Panc1 (cell line): ENCODE results near the gene SCGB1A1. TPM values are rescaled to one million over a fixed set of nuclear protein-coding genes. Genes with fewer than 3 reads are reported as not detected.

Experiments
- ATAC-seq: fragments of 200-7000 bp; cut with Tn5 transposase; 2 replicates; pipeline ENCODE4 v1.9.1; 2020; ENCODE audit warnings: mild to moderate bottlenecking, moderate library complexity
- BruUV-seq: library from RNA; stranded (reverse); fragments of 400-500 nt; replicated peaks from 2 replicates; lab custom pipeline; 2021; lab: Mats Ljungman, UMichigan
- CTCF ChIA-PET: fragments of 300-600 bp; sonication (Branson Sonifier 250); formaldehyde crosslinking; loops from one replicate; lab custom pipeline; 2022; ENCODE audit warnings: antibody characterized with exemption; lab: Charles Lee
- POLR2A ChIA-PET: fragments of 300-600 bp; sonication (Branson Sonifier 250); formaldehyde crosslinking; loops from one replicate; lab custom pipeline; 2022; ENCODE audit warnings: antibody characterized with exemption; lab: Charles Lee
- DNase-seq: peaks from one replicate; pipeline ENCODE4 v3.0.0-alpha.2; 2010; ENCODE audit warnings: low read depth, low spot score
- H3K27ac ChIP-seq: 2 replicates; pipeline ENCODE4 v1.5.1; 2011; ENCODE audit warnings: mild to moderate bottlenecking, low read length, inconsistent platforms
- H3K27me3 ChIP-seq: fragments of 200-500 bp; sonication (Bioruptor generic); 2 replicates; pipeline ENCODE4 v1.6.0; 2014; ENCODE audit warnings: low read length, inconsistent platforms; ENCODE audit not compliant: control insufficient read depth, insufficient read depth
- H3K36me3 ChIP-seq: fragments of 200-500 bp; sonication (Bioruptor generic); 2 replicates; pipeline ENCODE4 v1.5.1; 2014; ENCODE audit warnings: inconsistent platforms, mild to moderate bottlenecking, low read length, moderate library complexity; ENCODE audit not compliant: control insufficient read depth, insufficient read depth
- H3K4me1 ChIP-seq: 2 replicates; pipeline ENCODE4 v1.5.1; 2011; ENCODE audit warnings: inconsistent platforms, mild to moderate bottlenecking, low read length, moderate library complexity; ENCODE audit not compliant: control insufficient read depth, insufficient read depth
- H3K4me3 ChIP-seq, 2 experiments: 2 replicates each; pipeline ENCODE4 v1.5.1; 2011 to 2012; ENCODE audit warnings: low read depth in 2 of 2, low read length in 2 of 2, mild to moderate bottlenecking in 2 of 2, inconsistent platforms in 1 of 2, moderate library complexity in 1 of 2
- H3K9me3 ChIP-seq: fragments of 200-500 bp; sonication (Bioruptor generic); 2 replicates; pipeline ENCODE4 v1.5.1; 2014; ENCODE audit warnings: low read depth, mild to moderate bottlenecking, inconsistent platforms, low read length, moderate library complexity; ENCODE audit not compliant: control insufficient read depth, insufficient read depth
- CTCF ChIP-seq: fragments of 450-650 bp; IDR thresholded peaks from 2 replicates; pipeline ENCODE4 v1.5.1; 2017; ENCODE audit warnings: mild to moderate bottlenecking
- POLR2AphosphoS5 ChIP-seq: IDR thresholded peaks from 2 replicates; pipeline ENCODE4 v1.6.1; 2012; ENCODE audit warnings: mild to moderate bottlenecking, low read depth, low read length, moderate library complexity
- REST ChIP-seq, 2 experiments: IDR thresholded peaks; 2 replicates each; pipeline ENCODE4 v1.6.1; 2011 to 2012; ENCODE audit warnings: low read depth in 2 of 2, control low read depth in 1 of 2, low read length in 1 of 2, mild to moderate bottlenecking in 1 of 2, moderate library complexity in 1 of 2; ENCODE audit not compliant: insufficient read depth in 1 of 2
- SIN3A ChIP-seq: IDR thresholded peaks from 2 replicates; pipeline ENCODE4 v1.6.1; 2012; ENCODE audit warnings: low read depth, mild to moderate bottlenecking, low read length, moderate library complexity, borderline replicate concordance; ENCODE audit not compliant: insufficient read depth
- TCF7L2 ChIP-seq: IDR thresholded peaks from 2 replicates; pipeline ENCODE4 v1.6.1; 2011; ENCODE audit warnings: mild to moderate bottlenecking, low read depth, low read length, inconsistent platforms
- in situ Hi-C: cut with HindIII; loops from 2 replicates; pipeline ENCODE4 v1.10.0; 2016; ENCODE audit warnings: low sequenced_read_pairs, low pct_unique_long_range_greater_than_20kb
- intact Hi-C: fragments of 100-400 bp; cut with micrococcal nuclease; formaldehyde crosslinking; loops from one replicate; pipeline ENCODE4 v1.10.0; 2022; ENCODE audit not compliant: unreplicated experiment
- total RNA-seq: library from RNA; stranded (reverse); gene quantifications from one replicate; pipeline ENCODE4 v1.2.1, GENCODE V29; 2021; ENCODE audit not compliant: unreplicated experiment

Gene SCGB1A1
- total RNA-seq, 1 experiment from 2014 or later, result 1.1 TPM

DNA sequence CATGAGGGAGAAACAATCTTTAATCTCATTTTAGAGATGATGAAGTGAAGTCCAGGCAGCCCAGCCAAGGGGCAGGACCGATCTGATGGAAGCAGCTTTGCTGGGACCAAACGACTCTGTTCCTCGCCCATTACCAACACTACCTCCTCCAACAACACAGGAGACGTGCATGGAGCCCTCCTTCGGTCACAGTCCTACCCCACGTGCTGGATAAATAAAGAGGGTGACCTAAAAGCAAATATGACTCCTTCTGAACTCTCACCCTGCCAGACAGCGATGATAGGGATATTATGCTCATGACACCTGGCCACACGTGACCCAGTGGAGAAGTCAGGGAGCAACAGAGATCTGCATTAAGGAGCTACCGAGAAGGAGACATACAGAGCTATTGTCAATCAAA lies 26.0 kb downstream of the SCGB1A1 start:
- H3K4me1 ChIP-seq, result peaks cover 48% of the 10 kb centered on the region
- H3K4me3 ChIP-seq, result no peak overlapping the region
- peak overlapping the region; percentile 88; the same call in 1 of the 2 replicates for H3K27ac ChIP-seq
- no TSS peak for BruUV-seq
- no peaks in the 10 kb centered on the region for H3K9me3 ChIP-seq
- DNase-seq, result no peak
- H3K27me3 ChIP-seq, result no peaks in the 10 kb centered on the region
- POLR2A ChIA-PET, result interaction anchor here (0.6 kb wide), 1 partner anchor 98 kb away, joined by 4 read pairs; no protein-coding TSS in a partner anchor
- CTCF ChIA-PET, result interaction anchor here (0.7 kb wide), 1 partner anchor 10 kb away, joined by 4 read pairs; no protein-coding TSS in a partner anchor
- ATAC-seq, result no peak
- intact Hi-C loops (no loop called here), in situ Hi-C loops (no loop called here)
- H3K36me3 ChIP-seq, result no peaks in the 10 kb centered on the region
- TF ChIP-seq TCF7L2 (no peak), SIN3A (no peak), POLR2AphosphoS5 (no peak), CTCF (no peak), REST (IDR thresholded peaks at IDR 0.05; ENCODE audit: insufficient read depth in 1 of 2, low read depth in 2 of 2, low read length in 1 of 2) (no peak)

DNA sequence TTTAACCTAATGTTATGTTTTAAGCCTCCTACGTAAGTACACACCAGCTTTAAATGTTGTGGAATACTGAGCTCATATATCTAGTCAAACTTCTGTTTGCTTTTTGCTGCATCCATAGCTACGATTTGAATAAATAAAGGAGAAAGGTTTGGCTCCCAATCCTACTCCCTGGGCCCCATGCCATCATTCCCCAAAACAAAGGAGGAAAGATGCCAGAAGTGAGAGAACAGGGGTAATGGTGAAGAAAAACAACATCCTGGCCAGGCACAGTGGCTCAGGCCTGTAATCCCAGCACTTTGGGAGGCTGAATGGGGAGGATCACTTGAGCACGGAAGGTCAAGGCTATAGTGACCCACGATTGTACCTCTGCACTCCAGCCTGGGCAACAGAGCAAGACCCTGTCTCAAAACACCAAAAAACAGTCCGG lies 26.5 kb downstream of the SCGB1A1 start:
- ChIA-PET POLR2A (interaction anchor here (0.6 kb wide), 1 partner anchor 98 kb away, joined by 4 read pairs; no protein-coding TSS in a partner anchor), CTCF (interaction anchor here (0.7 kb wide), 1 partner anchor 10 kb away, joined by 4 read pairs; no protein-coding TSS in a partner anchor)
- no TSS peak for BruUV-seq
- no peaks in the 10 kb centered on the region for H3K9me3 ChIP-seq
- intact Hi-C loops, result no loop called here
- H3K4me3 ChIP-seq, result no peak overlapping the region
- H3K36me3 ChIP-seq, result no peaks in the 10 kb centered on the region
- no peaks in the 10 kb centered on the region for H3K27me3 ChIP-seq
- ATAC-seq (no peak), DNase-seq (no peak)
- in situ Hi-C loops, result no loop called here
- TF ChIP-seq REST (IDR thresholded peaks at IDR 0.05; ENCODE audit: insufficient read depth in 1 of 2, low read depth in 2 of 2, low read length in 1 of 2), result no peak
- peaks cover 47% of the 10 kb centered on the region for H3K4me1 ChIP-seq
- peak overlapping the region; percentile 88 for H3K27ac ChIP-seq
